HG03108 (cell line): ENCODE results near the gene ATXN2L.
"Not testable (repeated sequence)": the region's sequence is repeated elsewhere in the genome, so short reads cannot be mapped to it uniquely, and the experiment has no call there.

Source experiments
- ATAC-seq: cut with Tn5 transposase; IDR thresholded peaks from one replicate; pipeline ENCODE4 v1.9.1; 2021; ENCODE audit warnings: moderate library complexity; ENCODE audit not compliant: unreplicated experiment

ATXN2L gene

GRCh38 chr16:28866454-28866804 lies 43.6 kb downstream of the ATXN2L start:
- no peak for ATAC-seq

- no peak for ATAC-seq
Observed at GRCh38 chr16:28867241-28867640, 44.4 kb downstream of the ATXN2L start.

- not testable (repeated sequence) for ATAC-seq
Observed at GRCh38 chr16:28867646-28868045, 44.8 kb downstream of the ATXN2L start.

GRCh38 chr16:28869201-28869600 lies 46.4 kb downstream of the ATXN2L start:
- no peak for ATAC-seq

GRCh38 chr16:28872952-28873351 lies 50.2 kb downstream of the ATXN2L start:
- ATAC-seq: no peak

DNA sequence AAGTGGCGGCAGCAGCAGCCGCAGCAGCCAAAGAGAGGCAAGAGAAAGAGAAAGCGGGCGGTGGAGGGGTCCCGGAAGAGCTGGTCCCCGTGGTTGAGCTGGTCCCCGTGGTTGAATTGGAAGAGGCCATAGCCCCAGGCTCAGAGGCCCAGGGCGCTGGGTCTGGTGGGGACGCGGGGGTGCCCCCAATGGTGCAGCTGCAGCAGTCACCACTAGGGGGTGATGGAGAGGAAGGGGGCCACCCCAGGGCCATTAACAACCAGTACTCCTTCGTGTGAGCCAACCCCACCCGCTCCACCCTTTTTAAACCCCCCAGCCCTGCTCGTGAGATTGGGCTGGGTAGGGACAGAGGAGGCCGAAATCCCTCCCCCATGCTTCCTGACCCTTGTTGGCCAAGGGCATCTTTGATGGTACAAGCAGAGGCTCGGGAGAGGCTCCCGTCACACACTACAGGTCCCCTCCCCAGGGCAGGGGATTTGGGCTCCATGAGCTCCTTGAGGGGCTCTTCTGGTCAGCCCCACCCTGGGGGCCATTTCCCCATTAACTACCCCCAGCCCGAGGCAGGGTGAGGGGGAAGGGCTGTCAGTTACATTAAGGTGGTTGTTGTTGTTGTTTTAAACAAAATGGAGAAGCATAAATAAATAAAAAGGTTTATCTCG lies 50.9 kb downstream of the ATXN2L start:
- ATAC-seq: no peak

- ATAC-seq: no peak
Observed at GRCh38 chr16:28874406-28874805, 51.6 kb downstream of the ATXN2L start.

- no peak for ATAC-seq
Observed at GRCh38 chr16:28875134-28876018, 52.6 kb downstream of the ATXN2L start.

GRCh38 chr16:28876019-28876659 lies 53.3 kb downstream of the ATXN2L start:
- no peak for ATAC-seq

DNA sequence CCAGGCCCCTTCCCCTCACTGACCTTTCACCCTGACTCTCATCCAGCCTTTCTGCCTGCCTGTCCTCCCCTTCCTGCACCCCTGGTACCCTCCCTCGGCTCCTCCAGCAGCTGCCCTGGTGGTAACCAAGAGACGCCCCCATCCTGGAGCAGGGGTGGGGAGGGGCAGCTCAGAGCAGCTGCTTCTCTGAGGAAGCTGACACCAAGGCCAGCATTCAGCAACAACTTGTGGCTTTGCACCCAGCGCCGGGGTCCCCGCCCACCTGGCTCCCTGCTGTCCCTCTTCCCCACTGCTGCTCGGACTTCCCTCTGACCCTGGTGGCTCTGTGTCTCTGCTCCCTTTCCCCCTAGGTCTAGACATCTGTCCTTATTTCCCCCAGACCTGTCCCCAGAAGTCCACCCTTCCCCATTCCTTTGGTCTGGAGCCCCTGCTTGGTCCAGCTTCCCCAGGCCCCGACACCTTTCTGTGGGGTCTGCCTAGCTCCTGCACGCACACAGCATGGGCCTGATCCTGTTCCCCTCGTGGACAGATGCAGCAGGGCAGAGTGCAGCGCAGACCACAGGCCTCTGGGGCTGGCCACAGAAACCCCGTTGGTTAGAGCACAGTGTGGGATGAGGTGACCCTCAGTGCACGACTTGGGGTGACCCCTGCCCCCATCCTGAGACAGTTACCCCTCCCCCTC lies 54.3 kb downstream of the ATXN2L start:
- no peak for ATAC-seq

DNA sequence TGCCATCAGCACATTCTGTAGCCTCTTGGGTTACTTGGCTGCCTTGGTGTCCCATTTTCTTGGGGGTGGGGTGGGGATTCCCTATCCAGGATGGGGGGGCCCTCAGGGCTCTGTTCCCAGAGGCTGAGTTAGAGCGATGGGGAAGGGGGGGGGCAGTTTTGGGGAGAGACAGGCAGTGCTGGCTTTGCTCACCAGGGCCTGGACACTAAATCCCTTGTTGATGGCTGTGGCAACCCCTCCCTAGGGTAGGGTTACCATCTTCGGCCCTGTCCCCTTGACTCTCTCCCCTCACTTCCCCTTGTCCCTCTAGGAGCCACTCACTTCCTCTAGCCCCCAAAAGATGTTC lies 54.8 kb downstream of the ATXN2L start:
- no peak for ATAC-seq

- no peak for ATAC-seq
Observed at GRCh38 chr16:28878083-28878926, 55.5 kb downstream of the ATXN2L start, which contains the start of gene ATP2A1. TSS of gene ATP2A1 (plus strand) at chr16:28878488. CDS start at chr16:28878672, 184 bp downstream.

GRCh38 chr16:28879261-28879840 lies 56.6 kb downstream of the ATXN2L start:
- ATAC-seq: no peak

DNA sequence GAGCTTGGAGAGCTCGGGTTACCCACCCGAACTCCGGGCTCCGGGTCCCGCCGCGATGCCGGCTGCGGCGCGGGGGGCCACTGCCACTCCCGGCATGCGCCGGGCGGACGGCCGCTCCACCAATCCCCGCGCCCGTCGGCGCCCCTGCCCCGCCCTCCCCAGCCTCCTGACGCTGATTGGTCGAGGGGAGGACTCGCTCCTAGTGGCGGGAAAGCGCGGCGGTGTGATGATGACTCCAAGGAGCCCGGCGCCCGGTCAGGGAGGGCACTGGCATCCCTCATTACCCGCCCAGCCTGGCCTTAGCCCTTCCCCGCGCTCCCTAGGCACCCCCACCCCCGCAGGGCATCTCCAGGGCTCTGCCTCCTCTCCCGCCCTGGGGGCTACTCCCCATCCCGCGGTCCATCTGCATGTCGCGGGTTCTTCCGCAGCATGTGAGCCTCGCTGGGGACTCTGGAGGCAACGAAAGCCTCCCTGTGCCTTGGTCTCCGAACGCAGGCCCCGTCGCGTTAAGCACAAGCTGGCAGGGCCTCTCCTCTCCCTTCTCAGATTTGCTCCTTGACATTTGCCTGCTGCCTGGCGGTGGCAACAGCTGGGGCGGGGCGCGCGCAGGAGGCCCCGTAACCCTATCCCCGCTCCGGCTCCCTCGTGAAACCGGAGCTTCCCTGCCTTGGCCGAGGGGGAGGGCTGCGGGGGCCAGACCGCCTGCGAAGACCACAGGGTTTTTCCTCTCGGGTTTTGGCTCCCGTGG lies 57.2 kb downstream of the ATXN2L start:
- ATAC-seq: peak; percentile 87

GRCh38 chr16:28880589-28880915 lies 57.8 kb downstream of the ATXN2L start:
- ATAC-seq: no peak

DNA sequence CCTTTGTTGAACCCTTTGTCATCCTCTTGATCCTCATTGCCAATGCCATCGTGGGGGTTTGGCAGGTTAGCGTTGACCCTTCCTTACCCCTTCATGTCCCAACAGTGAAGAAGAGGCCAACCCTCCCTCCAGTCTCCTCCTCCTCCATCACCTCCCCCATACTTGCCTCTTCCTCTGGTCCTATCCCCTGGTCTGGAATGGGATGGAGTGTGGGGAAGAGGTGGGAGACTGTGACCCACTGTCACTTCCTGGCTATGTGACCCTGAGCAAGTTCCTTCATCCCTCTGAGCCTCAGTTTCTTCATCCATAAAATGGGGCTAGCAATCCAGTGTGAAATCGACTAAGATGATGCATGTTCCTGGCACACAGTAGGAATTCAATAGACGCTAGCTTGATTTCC lies 58.2 kb downstream of the ATXN2L start:
- ATAC-seq: no peak

DNA sequence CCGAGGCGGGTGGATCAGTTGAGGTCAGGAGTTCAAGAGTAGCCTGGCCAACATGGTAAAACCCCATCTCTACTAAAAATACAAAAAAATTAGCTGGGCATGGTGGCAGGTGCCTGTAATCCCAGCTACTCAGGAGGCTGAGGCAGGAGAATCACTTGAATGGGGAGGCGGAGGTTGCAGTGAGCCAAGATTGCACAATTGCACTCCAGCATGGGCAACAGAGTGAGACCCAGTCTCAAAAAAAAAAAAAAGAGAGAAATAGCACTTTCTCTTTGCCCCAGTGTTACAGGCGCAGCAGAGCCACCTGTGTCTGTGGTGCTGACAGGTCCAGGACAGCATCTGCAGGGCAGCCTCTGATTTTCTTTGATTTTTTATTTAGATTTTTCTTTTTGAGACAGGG lies 58.8 kb downstream of the ATXN2L start:
- ATAC-seq: not testable (repeated sequence)

GRCh38 chr16:28882551-28883160 lies 59.9 kb downstream of the ATXN2L start:
- no peak for ATAC-seq
